ENCODE results near the gene GLYATL3.

GLYATL3 gene

DNA sequence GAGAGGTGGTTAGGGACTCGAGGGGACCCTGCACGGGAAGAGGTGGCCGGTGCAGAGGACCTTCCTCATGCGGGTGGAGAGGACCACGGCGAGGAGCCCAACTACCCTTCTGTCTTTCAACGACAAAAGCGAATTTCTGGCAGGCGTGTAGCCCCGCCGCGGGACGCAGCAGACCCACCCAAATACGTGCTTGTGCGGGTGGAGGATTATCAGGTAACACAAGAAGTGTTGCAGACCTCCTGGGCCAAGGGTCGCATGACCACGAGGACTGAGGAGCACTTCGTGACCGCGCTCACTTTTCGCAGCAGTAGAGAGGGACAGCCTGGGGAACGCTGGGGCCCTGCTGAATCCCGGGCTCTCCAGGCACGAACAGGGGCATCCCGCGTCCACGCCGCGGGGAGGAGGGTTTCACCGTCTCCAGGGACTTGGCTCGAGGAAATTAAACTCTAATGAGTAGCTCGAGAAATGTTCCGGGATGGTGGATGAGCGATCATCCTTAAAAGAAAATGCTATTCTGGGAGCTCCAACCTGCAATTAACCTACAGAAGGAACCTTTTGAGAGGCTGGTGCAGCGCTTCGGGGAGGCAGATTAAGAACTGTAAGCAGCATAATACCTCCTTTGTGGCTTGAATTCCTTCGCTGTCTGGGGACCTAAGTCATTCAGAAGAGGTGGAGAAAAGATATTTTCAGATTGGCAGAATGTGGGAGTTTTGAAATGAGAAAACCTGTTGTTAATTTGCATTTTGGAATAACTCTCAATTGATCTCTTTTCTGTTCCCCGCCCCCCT lies 51.5 kb downstream of the GLYATL3 start:
- WGBS, result 2% methylated on average over 35 of the region's 38 CpGs

DNA sequence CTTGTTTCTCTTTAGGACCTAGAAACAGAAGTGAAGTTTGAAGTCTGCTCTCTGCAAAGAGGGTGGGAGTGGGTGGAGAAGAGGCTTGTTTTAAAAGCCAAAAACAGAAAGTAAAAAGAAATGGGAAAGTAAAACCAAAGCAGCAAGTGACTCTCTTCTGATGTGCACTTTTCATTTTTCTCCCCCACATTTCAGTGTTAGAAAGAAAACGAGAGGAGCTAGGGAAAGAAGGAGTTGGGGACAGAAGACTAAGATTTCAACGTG lies 52.1 kb downstream of the GLYATL3 start:
- H2BK15ac ChIP-seq (ENCODE audit: low read depth, poor library complexity, severe bottlenecking), result no peak overlapping the region
- H3K18ac ChIP-seq (ENCODE audit: low read depth in 1 of 2, low read length in 2 of 2), result no peak overlapping the region
- no peak overlapping the region for H3K4ac ChIP-seq (ENCODE audit: low read depth in 1 of 2, low read length in 2 of 2)
- H4K91ac ChIP-seq (ENCODE audit: low read length), result no peak overlapping the region
- peaks cover 2% of the 10 kb centered on the region for H3K79me1 ChIP-seq (replicated peaks; ENCODE audit: low read length, poor library complexity, severe bottlenecking)
- H2BK120ac ChIP-seq (ENCODE audit: low read depth, low read length), result no peak overlapping the region
- WGBS, result no CpG with 5 or more reads among the region's 2 CpGs
- peak overlapping the region; percentile 94 for H3K4me2 ChIP-seq (ENCODE audit: low read length, poor library complexity, severe bottlenecking)
- no peak overlapping the region for H4K8ac ChIP-seq (ENCODE audit: low read length)
- H3K36me3 ChIP-seq (ENCODE audit: control insufficient read depth in 1 of 2, insufficient read depth in 2 of 2, low read depth in 1 of 2, low read length in 2 of 2), result no peaks in the 10 kb centered on the region
- H2BK12ac ChIP-seq (ENCODE audit: low read length in 2 of 2), result no peak overlapping the region
- no peak overlapping the region for H3K14ac ChIP-seq (ENCODE audit: low read length in 2 of 2)
- H3K4me3 ChIP-seq (ENCODE audit: insufficient read depth in 1 of 2, low read depth in 1 of 2, low read length in 2 of 2), result peak overlapping the region in 1 of 2 experiments; percentile 78
- H3K27me3 ChIP-seq (ENCODE audit: control insufficient read depth in 1 of 2, insufficient read depth in 1 of 2, low read length in 2 of 2), result peaks cover 3 to 25% of the 10 kb centered on the region in 2 experiments
- H2BK5ac ChIP-seq (ENCODE audit: low read depth, low read length, poor library complexity, severe bottlenecking), result no peak overlapping the region
- no peak overlapping the region for H2AFZ ChIP-seq (ENCODE audit: low read depth, low read length)
- DNase-seq, result no peak
- peaks cover 12% of the 10 kb centered on the region for H3K4me1 ChIP-seq (ENCODE audit: control insufficient read depth, insufficient read depth, low read depth, low read length)
- no peaks in the 10 kb centered on the region for H3K9me3 ChIP-seq (ENCODE audit: control insufficient read depth, low read length)
- H3K27ac ChIP-seq (ENCODE audit: low read length, poor library complexity, severe bottlenecking), result no peak overlapping the region
- H3K9ac ChIP-seq (ENCODE audit: low read length), result peak overlapping the region; percentile 34
- H2AK5ac ChIP-seq (ENCODE audit: low read length, severe bottlenecking), result no peak overlapping the region
- no peak overlapping the region for H3K23ac ChIP-seq (ENCODE audit: low read length in 2 of 2)

More for the DNA sequence above, 51.5 kb downstream of the GLYATL3 start:
- H3K14ac ChIP-seq (ENCODE audit: low read length in 2 of 2), result peak overlapping the region in 1 of 2 experiments; percentile 90
- H3K79me1 ChIP-seq (replicated peaks; ENCODE audit: low read length, poor library complexity, severe bottlenecking), result peaks cover 2% of the 10 kb centered on the region
- H2BK15ac ChIP-seq (ENCODE audit: low read depth, poor library complexity, severe bottlenecking), result peak overlapping the region; percentile 84
- H3K18ac ChIP-seq (ENCODE audit: low read depth in 1 of 2, low read length in 2 of 2), result peak overlapping the region; percentile 84 to 98
- H2BK5ac ChIP-seq (ENCODE audit: low read depth, low read length, poor library complexity, severe bottlenecking), result no peak overlapping the region
- peak overlapping the region; percentile 88 for H2AFZ ChIP-seq (ENCODE audit: low read depth, low read length)
- H3K4me3 ChIP-seq (ENCODE audit: insufficient read depth in 1 of 2, low read depth in 1 of 2, low read length in 2 of 2), result peak overlapping the region; percentile 60 to 78
- H2BK12ac ChIP-seq (ENCODE audit: low read length in 2 of 2), result peak overlapping the region; percentile 76 to 83
- no peaks in the 10 kb centered on the region for H3K9me3 ChIP-seq (ENCODE audit: control insufficient read depth, low read length)
- no peaks in the 10 kb centered on the region for H3K36me3 ChIP-seq (ENCODE audit: control insufficient read depth in 1 of 2, insufficient read depth in 2 of 2, low read depth in 1 of 2, low read length in 2 of 2)
- H3K4ac ChIP-seq (ENCODE audit: low read depth in 1 of 2, low read length in 2 of 2), result peak overlapping the region; percentile 47 to 90
- peak overlapping the region; percentile 94 for H3K4me2 ChIP-seq (ENCODE audit: low read length, poor library complexity, severe bottlenecking)
- peak overlapping the region in 1 of 2 experiments; percentile 96 for H3K23ac ChIP-seq (ENCODE audit: low read length in 2 of 2)
- no peak overlapping the region for H3K27ac ChIP-seq (ENCODE audit: low read length, poor library complexity, severe bottlenecking)
- H3K27me3 ChIP-seq (ENCODE audit: control insufficient read depth in 1 of 2, insufficient read depth in 1 of 2, low read length in 2 of 2), result peaks cover 3 to 25% of the 10 kb centered on the region in 2 experiments
- peak overlapping the region; percentile 61 for H2BK120ac ChIP-seq (ENCODE audit: low read depth, low read length)
- H3K4me1 ChIP-seq (ENCODE audit: control insufficient read depth, insufficient read depth, low read depth, low read length), result peaks cover 12% of the 10 kb centered on the region
- peak overlapping the region; percentile 77 for H4K91ac ChIP-seq (ENCODE audit: low read length)
- H2AK5ac ChIP-seq (ENCODE audit: low read length, severe bottlenecking), result no peak overlapping the region
- DNase-seq, result peak; percentile 43
- H3K9ac ChIP-seq (ENCODE audit: low read length), result peak overlapping the region; percentile 34
- H4K8ac ChIP-seq (ENCODE audit: low read length), result peak overlapping the region; percentile 35

GRCh38 chr6:49552596-49552995 lies 52.9 kb downstream of the GLYATL3 start:
- Histone ChIP-seq H3K4ac (ENCODE audit: low read depth in 1 of 2, low read length in 2 of 2) (no peak overlapping the region), H2AFZ (ENCODE audit: low read depth, low read length) (no peak overlapping the region), H2BK12ac (ENCODE audit: low read length in 2 of 2) (no peak overlapping the region), H2BK15ac (ENCODE audit: low read depth, poor library complexity, severe bottlenecking) (no peak overlapping the region), H3K14ac (ENCODE audit: low read length in 2 of 2) (no peak overlapping the region), H3K4me2 (ENCODE audit: low read length, poor library complexity, severe bottlenecking) (no peak overlapping the region), H2AK5ac (ENCODE audit: low read length, severe bottlenecking) (no peak overlapping the region), H3K79me1 (replicated peaks; ENCODE audit: low read length, poor library complexity, severe bottlenecking) (peaks cover 2% of the 10 kb centered on the region), H2BK5ac (ENCODE audit: low read depth, low read length, poor library complexity, severe bottlenecking) (no peak overlapping the region), H3K27me3 (ENCODE audit: control insufficient read depth in 1 of 2, insufficient read depth in 1 of 2, low read length in 2 of 2) (peaks cover 3 to 25% of the 10 kb centered on the region in 2 experiments), H3K4me1 (ENCODE audit: control insufficient read depth, insufficient read depth, low read depth, low read length) (peaks cover 12% of the 10 kb centered on the region), H3K36me3 (ENCODE audit: control insufficient read depth in 1 of 2, insufficient read depth in 2 of 2, low read depth in 1 of 2, low read length in 2 of 2) (no peaks in the 10 kb centered on the region), H4K91ac (ENCODE audit: low read length) (no peak overlapping the region), H3K23ac (ENCODE audit: low read length in 2 of 2) (no peak overlapping the region), H3K9ac (ENCODE audit: low read length) (no peak overlapping the region), H2BK120ac (ENCODE audit: low read depth, low read length) (no peak overlapping the region), H3K9me3 (ENCODE audit: control insufficient read depth, low read length) (no peaks in the 10 kb centered on the region), H3K18ac (ENCODE audit: low read depth in 1 of 2, low read length in 2 of 2) (no peak overlapping the region), H3K4me3 (ENCODE audit: insufficient read depth in 1 of 2, low read depth in 1 of 2, low read length in 2 of 2) (no peak overlapping the region), H3K27ac (ENCODE audit: low read length, poor library complexity, severe bottlenecking) (no peak overlapping the region), H4K8ac (ENCODE audit: low read length) (no peak overlapping the region)
- 100% methylated on average over 2 of the region's 2 CpGs for WGBS
- DNase-seq, result no peak

DNA sequence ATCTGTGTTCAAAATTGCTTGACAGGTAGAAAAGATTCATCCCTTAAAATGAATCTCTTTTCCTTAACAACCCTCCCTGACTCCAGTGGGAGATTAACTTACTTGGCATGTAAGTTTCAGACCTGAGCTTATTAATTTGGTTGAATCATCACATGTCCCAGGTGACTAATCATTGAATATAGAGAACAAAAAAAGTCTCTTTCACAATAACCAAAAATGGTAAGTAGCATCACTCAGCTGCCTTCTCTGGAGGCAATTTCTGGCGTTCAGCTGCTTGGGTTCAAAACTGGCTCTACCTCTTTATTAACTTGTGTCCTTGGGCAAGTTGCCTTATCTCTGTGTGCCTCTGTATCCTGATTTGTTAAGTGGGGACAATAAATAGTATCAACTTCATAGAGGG lies 53.7 kb downstream of the GLYATL3 start:
- H3K36me3 ChIP-seq (ENCODE audit: control insufficient read depth in 1 of 2, insufficient read depth in 2 of 2, low read depth in 1 of 2, low read length in 2 of 2), result no peaks in the 10 kb centered on the region
- no peak overlapping the region for H3K4me2 ChIP-seq (ENCODE audit: low read length, poor library complexity, severe bottlenecking)
- no peak overlapping the region for H3K23ac ChIP-seq (ENCODE audit: low read length in 2 of 2)
- no peak overlapping the region for H4K91ac ChIP-seq (ENCODE audit: low read length)
- no peak overlapping the region for H2AFZ ChIP-seq (ENCODE audit: low read depth, low read length)
- no peak overlapping the region for H2BK120ac ChIP-seq (ENCODE audit: low read depth, low read length)
- no peak overlapping the region for H2BK5ac ChIP-seq (ENCODE audit: low read depth, low read length, poor library complexity, severe bottlenecking)
- 73% methylated on average over 1 of the region's 1 CpG for WGBS
- H3K4me1 ChIP-seq (ENCODE audit: control insufficient read depth, insufficient read depth, low read depth, low read length), result peaks cover 12% of the 10 kb centered on the region
- no peak for DNase-seq
- peaks cover 2% of the 10 kb centered on the region for H3K79me1 ChIP-seq (replicated peaks; ENCODE audit: low read length, poor library complexity, severe bottlenecking)
- H3K4ac ChIP-seq (ENCODE audit: low read depth in 1 of 2, low read length in 2 of 2), result no peak overlapping the region
- H2BK12ac ChIP-seq (ENCODE audit: low read length in 2 of 2), result no peak overlapping the region
- no peak overlapping the region for H4K8ac ChIP-seq (ENCODE audit: low read length)
- H3K18ac ChIP-seq (ENCODE audit: low read depth in 1 of 2, low read length in 2 of 2), result no peak overlapping the region
- peaks cover 3 to 25% of the 10 kb centered on the region in 2 experiments for H3K27me3 ChIP-seq (ENCODE audit: control insufficient read depth in 1 of 2, insufficient read depth in 1 of 2, low read length in 2 of 2)
- no peak overlapping the region for H3K27ac ChIP-seq (ENCODE audit: low read length, poor library complexity, severe bottlenecking)
- H3K14ac ChIP-seq (ENCODE audit: low read length in 2 of 2), result no peak overlapping the region
- H2BK15ac ChIP-seq (ENCODE audit: low read depth, poor library complexity, severe bottlenecking), result peak overlapping the region; percentile 80
- no peak overlapping the region for H2AK5ac ChIP-seq (ENCODE audit: low read length, severe bottlenecking)
- no peak overlapping the region for H3K4me3 ChIP-seq (ENCODE audit: insufficient read depth in 1 of 2, low read depth in 1 of 2, low read length in 2 of 2)
- no peaks in the 10 kb centered on the region for H3K9me3 ChIP-seq (ENCODE audit: control insufficient read depth, low read length)
- H3K9ac ChIP-seq (ENCODE audit: low read length), result no peak overlapping the region

All from mesenchymal stem cell (in vitro differentiated cells and primary cell).